HepG2 (cell line): Measurements from ENCODE around the gene IL2RA. TPM values are rescaled to one million over a fixed set of nuclear protein-coding genes. Genes with fewer than 3 reads are reported as not detected.

ENCODE experiments used
- ATF2 ChIP-seq: sonication (generic); formaldehyde crosslinking; IDR thresholded peaks from 2 replicates; pipeline ENCODE4 v1.4.0; 2020; ENCODE audit warnings: missing genetic modification reagents
- HBP1 ChIP-seq: IDR thresholded peaks from 2 replicates; pipeline ENCODE4 v1.6.1; 2016; ENCODE audit warnings: low read depth, control low read depth
- KDM1A ChIP-seq: IDR thresholded peaks from 2 replicates; pipeline ENCODE4 v1.6.1; 2016; ENCODE audit warnings: missing compliant biosample characterization
- PHF8 ChIP-seq: sonication (generic); formaldehyde crosslinking; IDR thresholded peaks from 2 replicates; pipeline ENCODE4 v1.5.0; 2020; ENCODE audit warnings: missing genetic modification reagents
- RBM22 ChIP-seq: fragments of 200-400 bp; formaldehyde crosslinking; optimal IDR thresholded peaks from 2 replicates; pipeline ENCODE3; 2017; ENCODE audit warnings: mild to moderate bottlenecking, low read length, moderate library complexity
- RNF2 ChIP-seq: fragments of 450-650 bp; conservative IDR thresholded peaks from 2 replicates; pipeline ENCODE4 v1.6.1; 2016; ENCODE audit warnings: low read depth
- RXRB ChIP-seq: IDR thresholded peaks from 2 replicates; pipeline ENCODE4 v1.6.1; 2016; ENCODE audit warnings: borderline replicate concordance, missing genetic modification reagents, missing compliant biosample characterization
- SIN3B ChIP-seq: fragments of 150-350 bp; IDR thresholded peaks from 2 replicates; pipeline ENCODE4 v1.6.1; 2014; ENCODE audit warnings: low read length
- TCF7L2 ChIP-seq: IDR thresholded peaks from 2 replicates; pipeline ENCODE4 v1.6.1; 2011; ENCODE audit warnings: mild to moderate bottlenecking, low read depth, low read length, moderate library complexity
- TEAD3 ChIP-seq: optimal IDR thresholded peaks from 2 replicates; pipeline ENCODE3; 2016; ENCODE audit warnings: borderline replicate concordance
- TFAP4 ChIP-seq: sonication (generic); IDR thresholded peaks from 2 replicates; pipeline ENCODE4 v1.6.1; 2016; ENCODE audit warnings: low read depth, borderline replicate concordance
- ZNF121 ChIP-seq: sonication (generic); formaldehyde crosslinking; IDR thresholded peaks from 2 replicates; pipeline ENCODE4 v1.5.0; 2020; ENCODE audit warnings: mild to moderate bottlenecking, missing genetic modification reagents
- ZNF782 ChIP-seq: sonication (generic); formaldehyde crosslinking; IDR thresholded peaks from 2 replicates; pipeline ENCODE4 v1.4.0; 2020; ENCODE audit warnings: missing genetic modification reagents, mild to moderate bottlenecking, borderline replicate concordance
- ZSCAN12 ChIP-seq: sonication (generic); formaldehyde crosslinking; IDR thresholded peaks from 2 replicates; pipeline ENCODE4 v1.9.0; 2021; ENCODE audit warnings: mild to moderate bottlenecking, missing genetic modification reagents
- polyA plus RNA-seq, 8 experiments: library from polyadenylated mRNA; depleted of rRNA in 3 of 8; stranded (reverse) in 7 of 8; unstranded in 1 of 8; fragments of >200 nt; fragmentation: Illumina TruSeq in 4 of 8; extraction: Trizol in 4 of 8; gene quantifications; 2 replicates each; pipeline versions ENCODE4 v1.2.1 to v1.2.3, GENCODE V29; 2011 to 2016; ENCODE audit warnings: low read depth in 4 of 8, missing spikeins in 1 of 8, mixed read lengths in 1 of 8; ENCODE audit not compliant: insufficient read depth in 1 of 8
- total RNA-seq, 5 experiments: library from RNA; depleted of rRNA; stranded (reverse); fragments of >200 nt; fragmentation: Illumina TruSeq; extraction: Trizol; gene quantifications; 2 replicates each; pipeline ENCODE4 v1.2.3, GENCODE V29; 2016; ENCODE audit warnings: low read depth in 1 of 5
- TF ChIP-seq, protein P1 (sequence below): sonication (generic); formaldehyde crosslinking; IDR thresholded peaks from 2 replicates; pipeline ENCODE4 v1.4.0; 2020; ENCODE audit warnings: missing genetic modification reagents
- TF ChIP-seq, protein P2 (sequence below): IDR thresholded peaks from 2 replicates; pipeline ENCODE4 v1.6.1; 2012; ENCODE audit warnings: low read depth, low read length, improper control_type of control experiment
- TF ChIP-seq, protein P3 (sequence below): IDR thresholded peaks from 2 replicates; pipeline ENCODE4 v1.6.1; 2016; ENCODE audit warnings: missing compliant biosample characterization, missing genetic modification reagents, borderline replicate concordance

Gene IL2RA
- total and polyA plus RNA-seq, 2 of the 13 experiments (the other 11 are each of a cell fraction or from before 2014, with no cell fraction given): not detected

- TF ChIP-seq ZSCAN12 (CRISPR knock-in tag) (no peak), TEAD3 (CRISPR knock-in tag) (peak; percentile 7), TCF7L2 (no peak), TFAP4 (no peak), RBM22 (no peak), PHF8 (CRISPR knock-in tag) (no peak), SIN3B (no peak), ZNF782 (CRISPR knock-in tag) (no peak), HBP1 (CRISPR knock-in tag) (no peak), KDM1A (CRISPR knock-in tag) (no peak), ATF2 (no peak), ZNF121 (no peak), RNF2 (no peak), RXRB (CRISPR knock-in tag) (0 out of 2 replicates have a peak, but pooled peaks have one; percentile 25)
- TF ChIP-seq, protein P1, sequence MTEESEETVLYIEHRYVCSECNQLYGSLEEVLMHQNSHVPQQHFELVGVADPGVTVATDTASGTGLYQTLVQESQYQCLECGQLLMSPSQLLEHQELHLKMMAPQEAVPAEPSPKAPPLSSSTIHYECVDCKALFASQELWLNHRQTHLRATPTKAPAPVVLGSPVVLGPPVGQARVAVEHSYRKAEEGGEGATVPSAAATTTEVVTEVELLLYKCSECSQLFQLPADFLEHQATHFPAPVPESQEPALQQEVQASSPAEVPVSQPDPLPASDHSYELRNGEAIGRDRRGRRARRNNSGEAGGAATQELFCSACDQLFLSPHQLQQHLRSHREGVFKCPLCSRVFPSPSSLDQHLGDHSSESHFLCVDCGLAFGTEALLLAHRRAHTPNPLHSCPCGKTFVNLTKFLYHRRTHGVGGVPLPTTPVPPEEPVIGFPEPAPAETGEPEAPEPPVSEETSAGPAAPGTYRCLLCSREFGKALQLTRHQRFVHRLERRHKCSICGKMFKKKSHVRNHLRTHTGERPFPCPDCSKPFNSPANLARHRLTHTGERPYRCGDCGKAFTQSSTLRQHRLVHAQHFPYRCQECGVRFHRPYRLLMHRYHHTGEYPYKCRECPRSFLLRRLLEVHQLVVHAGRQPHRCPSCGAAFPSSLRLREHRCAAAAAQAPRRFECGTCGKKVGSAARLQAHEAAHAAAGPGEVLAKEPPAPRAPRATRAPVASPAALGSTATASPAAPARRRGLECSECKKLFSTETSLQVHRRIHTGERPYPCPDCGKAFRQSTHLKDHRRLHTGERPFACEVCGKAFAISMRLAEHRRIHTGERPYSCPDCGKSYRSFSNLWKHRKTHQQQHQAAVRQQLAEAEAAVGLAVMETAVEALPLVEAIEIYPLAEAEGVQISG (CRISPR knock-in tag): peak; percentile 34; the same call in 1 of the 2 replicates
- TF ChIP-seq, protein P2, sequence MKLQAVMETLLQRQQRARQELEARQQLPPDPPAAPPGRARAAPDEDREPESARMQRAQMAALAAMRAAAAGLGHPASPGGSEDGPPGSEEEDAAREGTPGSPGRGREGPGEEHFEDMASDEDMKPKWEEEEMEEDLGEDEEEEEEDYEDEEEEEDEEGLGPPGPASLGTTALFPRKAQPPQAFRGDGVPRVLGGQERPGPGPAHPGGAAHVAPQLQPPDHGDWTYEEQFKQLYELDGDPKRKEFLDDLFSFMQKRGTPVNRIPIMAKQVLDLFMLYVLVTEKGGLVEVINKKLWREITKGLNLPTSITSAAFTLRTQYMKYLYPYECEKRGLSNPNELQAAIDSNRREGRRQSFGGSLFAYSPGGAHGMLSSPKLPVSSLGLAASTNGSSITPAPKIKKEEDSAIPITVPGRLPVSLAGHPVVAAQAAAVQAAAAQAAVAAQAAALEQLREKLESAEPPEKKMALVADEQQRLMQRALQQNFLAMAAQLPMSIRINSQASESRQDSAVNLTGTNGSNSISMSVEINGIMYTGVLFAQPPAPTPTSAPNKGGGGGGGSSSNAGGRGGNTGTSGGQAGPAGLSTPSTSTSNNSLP: no peak
- TF ChIP-seq, protein P3, sequence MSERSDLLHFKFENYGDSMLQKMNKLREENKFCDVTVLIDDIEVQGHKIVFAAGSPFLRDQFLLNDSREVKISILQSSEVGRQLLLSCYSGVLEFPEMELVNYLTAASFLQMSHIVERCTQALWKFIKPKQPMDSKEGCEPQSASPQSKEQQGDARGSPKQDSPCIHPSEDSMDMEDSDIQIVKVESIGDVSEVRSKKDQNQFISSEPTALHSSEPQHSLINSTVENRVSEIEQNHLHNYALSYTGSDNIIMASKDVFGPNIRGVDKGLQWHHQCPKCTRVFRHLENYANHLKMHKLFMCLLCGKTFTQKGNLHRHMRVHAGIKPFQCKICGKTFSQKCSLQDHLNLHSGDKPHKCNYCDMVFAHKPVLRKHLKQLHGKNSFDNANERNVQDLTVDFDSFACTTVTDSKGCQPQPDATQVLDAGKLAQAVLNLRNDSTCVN (CRISPR knock-in tag): no peak
These were observed 8.1 kb downstream of the IL2RA start (continued) for GRCh38 chr10:6053816-6054631.
